B cell (primary cell): Measurements from ENCODE around the gene ARSI.

ENCODE experiments used
- CTCF ChIP-seq: fragments of 200-600 bp; IDR thresholded peaks from one replicate; pipeline ENCODE4 v1.8.0; 2022; ENCODE audit warnings: antibody characterized with exemption, mild to moderate bottlenecking
- EZH2 ChIP-seq: IDR thresholded peaks from 2 replicates; pipeline ENCODE4 v1.6.1; 2012; ENCODE audit warnings: borderline replicate concordance, low read depth, mild to moderate bottlenecking, moderate library complexity, low read length; ENCODE audit not compliant: insufficient read depth, poor library complexity, severe bottlenecking

- TF ChIP-seq CTCF = no peak
- TF ChIP-seq EZH2 = no peak
Observed at GRCh38 chr5:150319484-150319790, 16.7 kb upstream of the ARSI start.
